ENCODE measurements around the gene MTMR11.
"Not testable (repeated sequence)": the region's sequence is repeated elsewhere in the genome, so short reads cannot be mapped to it uniquely, and the experiment has no call there.

Gene MTMR11, protein sequence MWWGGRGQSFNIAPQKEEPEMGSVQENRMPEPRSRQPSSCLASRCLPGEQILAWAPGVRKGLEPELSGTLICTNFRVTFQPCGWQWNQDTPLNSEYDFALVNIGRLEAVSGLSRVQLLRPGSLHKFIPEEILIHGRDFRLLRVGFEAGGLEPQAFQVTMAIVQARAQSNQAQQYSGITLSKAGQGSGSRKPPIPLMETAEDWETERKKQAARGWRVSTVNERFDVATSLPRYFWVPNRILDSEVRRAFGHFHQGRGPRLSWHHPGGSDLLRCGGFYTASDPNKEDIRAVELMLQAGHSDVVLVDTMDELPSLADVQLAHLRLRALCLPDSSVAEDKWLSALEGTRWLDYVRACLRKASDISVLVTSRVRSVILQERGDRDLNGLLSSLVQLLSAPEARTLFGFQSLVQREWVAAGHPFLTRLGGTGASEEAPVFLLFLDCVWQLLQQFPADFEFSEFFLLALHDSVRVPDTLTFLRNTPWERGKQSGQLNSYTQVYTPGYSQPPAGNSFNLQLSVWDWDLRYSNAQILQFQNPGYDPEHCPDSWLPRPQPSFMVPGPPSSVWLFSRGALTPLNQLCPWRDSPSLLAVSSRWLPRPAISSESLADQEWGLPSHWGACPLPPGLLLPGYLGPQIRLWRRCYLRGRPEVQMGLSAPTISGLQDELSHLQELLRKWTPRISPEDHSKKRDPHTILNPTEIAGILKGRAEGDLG

DNA sequence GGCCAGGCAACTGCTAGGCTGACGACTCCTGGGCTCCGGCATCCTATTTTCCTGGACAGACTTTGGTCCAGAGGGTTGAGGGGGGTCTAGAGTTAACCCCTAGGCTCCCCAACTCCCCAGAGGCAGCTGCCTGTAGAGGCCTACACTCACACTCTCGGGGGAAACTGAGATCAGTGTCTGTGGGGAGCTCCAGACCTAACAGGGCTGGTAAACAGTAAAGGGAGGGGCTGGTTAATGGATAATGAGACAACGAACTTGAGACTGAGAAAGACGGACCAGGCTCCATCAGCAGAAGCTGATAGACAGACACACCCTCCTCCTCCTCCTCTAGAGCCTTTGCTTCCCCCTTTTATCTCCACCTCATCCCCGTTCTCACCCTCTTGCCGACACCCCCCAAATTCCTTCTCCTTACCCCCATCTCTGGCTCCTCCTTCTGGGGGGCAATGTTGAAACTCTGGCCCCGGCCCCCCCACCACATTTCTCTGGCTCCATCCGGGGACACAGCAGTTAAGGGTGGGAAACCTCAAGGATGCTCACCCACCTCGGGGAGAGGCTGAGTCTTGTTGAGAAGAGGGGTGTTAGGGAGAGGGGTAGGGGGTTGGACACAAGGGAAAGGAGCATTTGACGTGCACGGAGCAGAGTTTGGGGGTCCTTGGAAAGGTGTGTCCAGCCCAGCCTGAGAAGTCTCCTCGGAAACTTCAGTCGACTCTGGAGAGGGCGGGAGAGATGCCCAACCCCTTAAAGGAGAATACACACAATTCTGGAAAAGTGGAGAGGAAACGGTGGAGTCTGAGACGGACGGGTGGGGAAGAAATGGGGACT is at the start of gene MTMR11:
Gene MTMR11 (minus strand): TSS at position 710 of the 822 bp plus-strand sequence. CDS start 232 bp downstream, at position 478.
- DNase-seq = peak; percentile 34

DNA sequence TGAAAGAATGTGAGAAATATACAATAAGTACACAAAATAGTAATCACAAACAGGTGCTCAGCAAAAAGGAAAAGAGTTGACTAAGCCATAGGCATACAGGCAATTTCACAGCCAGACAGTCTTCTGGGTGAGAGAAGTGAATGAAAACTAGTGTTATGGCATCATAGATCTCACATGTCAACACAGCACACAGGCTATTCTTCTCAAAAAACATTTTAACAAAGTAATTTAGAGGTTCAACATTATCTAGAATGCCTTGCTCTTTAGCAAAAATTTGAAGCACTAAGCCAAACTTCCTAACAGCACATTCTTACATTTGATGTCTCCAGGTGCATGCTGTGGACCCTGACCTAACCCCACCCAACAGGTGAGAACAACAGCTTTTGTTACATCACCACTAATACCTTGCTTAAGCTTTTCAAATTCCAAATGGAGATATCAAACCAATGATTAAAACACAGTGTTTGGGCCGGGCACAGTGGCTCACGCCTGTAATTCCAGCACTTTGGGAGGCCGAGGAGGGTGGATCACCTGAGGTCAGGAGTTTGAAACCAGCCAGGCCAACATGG is 43.4 kb upstream of the MTMR11 start:
- DNase-seq = no peak

DNA sequence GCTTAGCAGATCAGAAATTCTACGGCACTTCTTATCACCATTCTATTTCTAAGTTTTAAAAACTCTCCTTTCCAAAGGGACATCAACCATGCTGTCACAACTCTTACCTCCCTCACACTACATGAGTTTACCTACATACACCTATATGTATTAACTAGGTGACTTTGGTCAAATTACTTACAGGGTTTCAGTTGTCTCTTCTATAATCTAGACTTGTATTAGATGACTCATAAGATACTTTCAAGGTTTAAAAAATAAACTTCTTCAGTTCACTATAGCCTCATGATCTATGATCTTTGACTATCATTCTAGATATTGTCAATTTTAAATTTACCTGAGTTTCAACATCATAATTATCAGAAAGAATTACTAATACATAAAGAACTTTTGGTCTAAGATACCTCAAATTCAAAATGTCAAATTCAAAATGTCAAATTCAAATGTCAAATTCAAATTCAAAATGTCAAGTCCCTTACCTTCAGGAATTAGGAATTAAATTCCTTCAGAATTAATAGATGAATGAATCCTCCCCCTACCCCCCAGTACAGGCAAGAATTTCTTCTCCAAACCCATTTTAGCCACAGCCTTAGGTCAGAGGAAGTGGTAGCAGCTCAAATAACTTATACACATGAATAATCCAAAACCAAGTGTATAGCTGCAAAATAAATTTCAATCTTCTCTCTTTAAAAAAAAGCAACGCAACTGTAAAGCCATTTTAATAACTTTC is 42.7 kb upstream of the MTMR11 start:
- DNase-seq = no peak

DNA sequence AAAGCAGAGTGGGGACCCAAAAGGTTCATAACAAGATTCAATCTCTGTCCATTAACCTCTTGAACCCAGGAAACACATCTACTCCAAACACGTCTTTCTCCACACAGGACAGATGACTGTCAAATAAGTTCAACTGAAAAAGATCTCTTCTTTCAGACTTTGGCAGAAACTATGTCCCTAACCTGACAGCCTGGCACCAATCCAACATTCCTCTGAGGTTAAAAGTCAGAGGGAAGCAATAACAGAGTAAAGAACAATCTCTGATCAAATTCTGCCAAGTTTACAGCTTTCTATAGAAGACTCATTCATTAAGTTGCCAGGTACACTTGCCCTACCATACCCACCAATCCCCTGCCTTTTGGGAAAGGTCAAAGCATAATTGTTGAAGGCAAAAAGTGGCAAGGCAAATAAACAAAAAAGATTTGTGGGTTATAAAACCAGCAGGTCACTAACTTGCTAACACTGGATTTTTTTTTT is 41.9 kb upstream of the MTMR11 start:
- DNase-seq = no peak

DNA sequence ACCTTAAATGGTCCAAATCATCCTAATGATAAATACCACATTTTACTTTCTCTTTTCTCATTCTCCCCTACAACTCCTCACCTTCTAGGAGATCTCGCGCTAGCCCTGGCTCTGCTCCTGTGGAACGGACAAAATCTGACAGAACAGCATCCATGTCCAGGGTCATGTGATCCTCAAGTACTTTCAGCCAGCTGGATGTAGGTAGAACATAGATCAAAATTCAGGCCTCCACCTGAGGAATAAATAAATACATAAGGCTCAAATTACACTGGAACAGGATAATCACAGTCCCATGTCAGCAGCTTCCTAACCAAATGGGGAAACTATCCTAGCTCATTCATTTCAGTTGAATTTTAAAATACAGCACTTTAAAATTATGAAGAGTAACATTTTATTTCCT is 40.7 kb upstream of the MTMR11 start:
- no peak for DNase-seq

DNA sequence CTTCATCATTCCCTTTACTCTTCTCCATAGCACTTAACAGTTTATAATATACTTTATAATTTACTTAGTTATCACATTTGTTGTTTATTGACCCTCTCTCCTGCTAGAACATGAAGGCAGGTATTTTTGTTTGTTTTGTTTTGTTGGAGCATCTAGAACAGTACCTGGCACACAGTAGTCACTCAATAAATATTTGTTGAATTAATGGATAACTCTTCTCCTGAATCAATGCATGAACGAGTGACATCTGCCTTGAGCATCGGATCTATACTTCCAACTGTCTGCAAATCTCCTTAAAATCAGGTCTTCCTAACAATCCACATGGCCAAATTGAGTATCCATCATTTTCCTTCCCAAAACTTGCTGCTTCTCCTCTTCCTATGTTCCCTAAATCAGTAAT is 35.9 kb upstream of the MTMR11 start:
- no peak for DNase-seq

DNA sequence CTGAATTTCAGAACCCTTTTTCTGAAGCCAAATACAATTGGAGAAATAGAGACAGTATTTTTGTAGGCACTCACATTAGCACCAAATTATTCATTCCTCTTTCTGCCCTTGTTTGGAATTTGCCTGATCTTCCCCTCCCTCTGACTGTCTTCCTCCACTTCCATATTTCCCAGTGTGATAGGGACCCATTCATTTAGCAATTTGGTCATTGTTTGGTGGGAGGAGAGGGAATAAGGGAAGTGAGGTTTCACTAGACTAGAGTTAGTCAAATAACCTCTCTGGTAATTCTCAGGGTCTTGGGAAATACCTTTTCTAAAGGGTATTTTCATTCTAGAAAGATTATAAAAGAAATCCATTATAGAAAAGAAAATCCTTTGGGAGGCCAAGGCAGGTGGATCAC is 31.0 kb upstream of the MTMR11 start:
- no peak for DNase-seq

DNA sequence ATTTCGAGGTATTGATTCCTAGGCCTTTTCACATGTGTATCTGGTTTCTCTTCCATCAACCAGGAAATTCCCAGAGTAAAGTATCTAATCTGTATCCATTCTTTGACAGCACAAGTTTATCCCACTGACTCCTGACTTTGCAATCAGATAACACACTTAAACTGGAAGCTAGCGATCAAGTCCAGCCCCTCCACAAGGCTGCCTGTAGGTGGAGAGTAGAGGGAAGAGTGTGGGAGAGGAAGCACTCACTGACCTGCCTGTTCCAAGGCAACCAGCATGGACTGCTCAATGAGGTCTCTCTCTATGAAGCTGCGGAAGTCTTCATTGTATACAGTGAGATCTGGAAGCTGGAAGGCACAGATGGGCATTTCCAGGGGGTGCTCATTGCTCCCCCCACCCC is 30.4 kb upstream of the MTMR11 start:
- no peak for DNase-seq

DNA sequence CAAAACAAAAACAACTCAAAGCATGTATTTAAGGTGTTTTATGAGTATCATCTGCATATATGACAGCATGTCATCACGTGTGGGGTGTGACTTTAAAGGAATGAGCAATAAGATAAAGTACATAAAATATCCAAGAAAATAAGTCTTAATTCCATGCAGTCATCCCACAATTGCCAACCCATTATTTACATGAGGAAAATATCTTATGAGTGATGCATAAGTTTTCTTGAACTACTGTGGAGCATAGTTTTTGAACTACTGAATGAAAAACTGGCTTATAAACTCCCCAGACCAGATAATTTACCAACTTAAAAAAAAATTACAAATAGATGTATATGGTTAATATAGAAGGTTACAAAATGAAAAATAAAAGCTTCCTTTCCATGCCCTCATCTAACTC is 29.7 kb upstream of the MTMR11 start:
- DNase-seq = peak; percentile 10

DNA sequence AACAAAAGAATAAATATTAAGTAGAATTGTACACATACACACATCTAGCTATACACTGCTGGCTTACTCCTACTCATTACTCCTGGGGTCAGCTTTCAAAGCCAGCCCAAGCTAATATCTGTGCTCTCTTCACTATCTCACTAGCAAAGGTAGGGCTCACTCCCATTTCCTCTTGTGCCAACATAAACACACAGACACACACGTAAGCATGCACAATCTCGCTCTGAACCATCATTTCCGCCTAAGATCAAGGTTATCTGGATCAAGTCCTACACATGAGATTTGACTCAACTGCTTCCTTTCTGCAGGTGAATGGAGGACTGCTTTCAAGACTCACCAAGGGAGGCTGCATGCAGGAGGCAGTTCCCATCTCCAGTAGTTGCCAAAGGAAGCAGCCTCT is 28.8 kb upstream of the MTMR11 start:
- no peak for DNase-seq

DNA sequence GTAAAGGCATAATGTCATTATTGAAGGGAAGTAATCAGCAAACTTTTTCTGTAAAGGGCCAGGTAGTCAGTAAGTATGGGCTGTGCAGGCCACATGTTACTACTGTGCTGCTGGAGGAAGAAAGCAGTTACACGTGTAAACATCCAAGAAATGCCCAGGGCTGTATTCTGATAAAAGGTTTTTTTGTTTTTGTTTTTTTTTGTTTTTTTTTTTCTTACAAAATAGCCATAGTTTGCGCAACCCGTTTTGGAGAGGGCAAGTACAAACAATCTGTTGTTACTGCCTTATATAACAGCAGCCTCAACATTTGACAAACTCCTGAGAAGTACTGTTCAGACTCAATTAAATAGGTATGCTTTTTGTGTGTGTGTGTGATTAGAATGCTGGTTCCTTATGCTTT is 26.7 kb upstream of the MTMR11 start:
- DNase-seq = no peak

DNA sequence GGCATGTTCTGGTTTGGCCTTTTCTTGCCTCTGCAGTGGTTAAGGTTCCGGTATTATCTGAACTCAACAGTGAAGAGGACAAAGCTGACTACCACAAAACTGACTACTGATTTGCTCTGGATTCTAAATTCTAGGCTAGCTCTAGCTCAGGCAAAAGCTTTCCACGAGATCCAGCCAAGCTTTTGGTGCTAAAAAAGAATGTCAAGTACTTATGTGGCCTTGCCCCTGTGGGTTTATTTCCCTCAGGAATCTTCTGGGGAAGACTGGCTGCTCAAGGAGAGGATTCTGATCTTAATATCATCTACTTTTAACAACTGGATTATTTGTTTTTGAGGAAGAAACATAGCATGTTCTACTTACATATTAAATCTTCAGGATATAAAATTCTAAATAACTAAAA is 26.1 kb upstream of the MTMR11 start:
- no peak for DNase-seq

DNA sequence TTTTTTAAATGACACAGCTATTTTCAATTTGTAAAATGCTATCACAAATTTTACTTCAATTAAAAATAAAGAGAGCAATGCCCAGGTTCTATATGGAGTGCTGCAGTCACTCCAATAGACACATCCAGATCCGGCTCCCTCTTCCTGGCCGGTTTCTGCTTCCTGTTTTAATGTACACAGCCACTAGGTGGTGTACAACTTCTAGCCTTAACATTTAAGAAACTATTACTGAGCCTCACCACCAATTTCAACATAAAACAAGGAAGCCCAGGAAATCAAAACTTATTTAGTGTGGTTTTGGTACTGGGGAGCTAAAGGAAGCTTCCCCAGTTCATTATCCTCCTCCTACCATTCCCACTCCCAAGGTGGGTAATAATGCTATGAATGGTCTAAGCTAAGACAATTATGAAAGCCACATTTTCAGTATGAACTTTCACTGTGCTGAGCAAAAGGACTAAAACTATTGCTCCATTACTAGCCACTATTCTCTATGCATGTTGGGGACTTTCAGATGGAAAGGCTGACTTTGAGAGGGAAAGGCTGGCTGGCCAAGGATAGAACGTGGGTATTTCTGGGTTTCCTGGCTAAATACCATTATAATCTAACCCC is 25.5 kb upstream of the MTMR11 start:
- peak; percentile 77 for DNase-seq

DNA sequence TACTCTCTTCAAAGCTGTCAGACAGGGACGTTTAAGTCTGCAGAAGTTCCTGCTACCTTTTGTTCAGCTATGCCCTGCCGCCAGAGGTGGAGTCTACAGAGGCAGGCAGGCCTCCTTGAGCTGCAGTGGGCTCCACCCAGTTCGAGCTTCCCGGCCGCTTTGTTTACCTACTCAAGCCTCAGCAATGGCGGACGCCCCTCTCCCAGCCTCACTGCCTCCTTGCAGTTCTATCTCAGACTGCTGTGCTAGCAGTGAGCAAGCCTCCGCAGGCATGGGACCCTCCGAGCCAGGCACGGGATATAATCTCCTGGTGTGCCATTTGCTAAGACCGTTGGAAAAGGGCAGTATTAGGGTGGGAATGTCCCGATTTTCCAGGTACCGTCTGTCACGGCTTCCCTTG is 20.9 kb upstream of the MTMR11 start:
- not testable (repeated sequence) for DNase-seq

DNA sequence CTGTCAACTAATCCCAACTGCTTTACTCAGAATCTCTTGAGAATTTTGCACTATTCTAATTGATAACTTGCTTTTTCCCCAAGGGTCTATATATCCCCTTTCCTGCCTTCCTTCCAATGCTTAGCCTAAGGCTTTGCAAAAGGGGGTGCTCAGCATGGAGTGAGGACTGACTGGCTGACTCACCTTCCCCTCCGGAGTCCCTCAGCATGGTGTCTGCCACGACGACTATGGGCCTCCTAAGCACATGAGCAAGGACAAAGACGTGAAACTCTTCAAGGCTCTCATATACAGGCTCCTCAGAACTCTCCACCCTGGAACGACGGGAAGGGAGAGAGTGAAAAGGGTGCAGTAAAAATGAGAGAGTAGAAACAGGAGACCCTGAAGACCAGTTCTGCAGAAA is 13.2 kb upstream of the MTMR11 start:
- DNase-seq = no peak

DNA sequence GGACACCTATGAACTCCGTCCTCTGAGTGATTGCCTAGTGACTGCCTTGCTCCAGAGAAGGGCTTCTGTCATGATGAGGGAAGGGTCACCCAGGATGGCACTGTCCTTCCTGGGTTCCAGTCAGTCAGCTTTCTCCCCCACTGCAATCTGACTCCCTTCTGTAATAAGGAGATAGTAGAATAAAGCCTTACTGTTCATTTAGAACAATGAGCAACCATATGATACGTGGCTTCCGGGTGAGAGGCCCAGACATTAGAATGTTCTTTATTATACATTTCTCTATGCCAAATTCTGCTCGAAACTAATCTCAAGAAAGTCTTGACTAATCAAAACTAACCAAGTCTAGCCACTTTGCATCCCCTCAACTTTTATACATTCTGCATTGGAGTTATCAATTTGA is 8.5 kb upstream of the MTMR11 start:
- no peak for DNase-seq

DNA sequence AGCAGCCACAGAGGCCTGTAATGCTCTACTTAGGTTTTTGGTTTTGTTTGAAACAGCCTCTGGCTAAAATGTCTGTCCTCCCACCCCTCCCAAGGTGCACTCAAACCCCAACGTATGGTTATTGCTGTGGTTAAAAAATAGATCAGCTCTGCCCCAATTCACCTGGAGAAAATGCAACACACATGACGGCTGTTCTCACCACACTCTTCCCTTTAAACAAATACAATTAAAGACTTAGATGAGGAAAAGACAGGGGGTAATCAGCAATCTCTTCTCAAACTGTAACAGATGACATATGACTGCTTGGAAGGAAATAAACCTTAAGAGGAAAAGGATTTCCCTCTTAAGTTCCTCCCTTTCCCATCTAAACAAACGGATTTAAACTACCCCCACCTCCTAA is 6.2 kb upstream of the MTMR11 start:
- no peak for DNase-seq

DNA sequence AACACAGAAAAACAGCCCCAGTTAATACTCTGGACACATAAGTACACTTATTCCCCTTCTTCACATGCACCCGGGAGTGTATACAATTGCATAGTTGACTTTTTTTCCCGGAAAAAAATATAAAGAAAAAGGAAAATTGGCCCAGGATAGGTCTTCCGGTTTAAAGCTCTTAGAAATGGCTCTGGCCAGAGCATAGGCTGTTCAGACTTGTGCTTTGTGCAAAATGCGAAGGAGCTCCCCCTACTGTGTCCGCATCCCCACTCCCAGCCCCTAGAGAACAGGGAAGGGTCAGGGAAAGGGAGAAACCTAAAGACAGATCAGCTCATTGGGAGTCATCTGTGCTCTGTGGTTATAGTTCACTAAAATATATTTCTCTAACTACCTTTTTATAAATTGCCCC is 5.5 kb upstream of the MTMR11 start:
- peak; percentile 35 for DNase-seq

DNA sequence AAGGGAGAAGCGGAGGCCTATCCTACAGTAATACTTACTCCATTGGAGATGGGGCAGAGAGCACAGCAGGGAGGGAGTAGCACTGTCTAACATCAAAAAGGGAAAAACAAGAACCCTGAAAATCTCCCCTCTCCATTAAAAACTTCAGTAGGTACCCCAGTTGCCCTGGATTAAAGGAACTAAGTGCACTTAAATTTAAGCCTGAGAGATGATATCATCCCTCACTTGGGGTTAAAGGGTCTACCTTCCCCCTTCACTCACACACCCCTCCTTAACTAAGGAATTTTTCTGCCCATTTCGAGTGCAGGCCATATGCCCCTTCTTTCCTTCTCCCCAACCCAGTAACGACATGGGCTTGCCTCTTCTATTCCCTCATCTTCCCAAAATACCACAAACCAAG is 3.7 kb upstream of the MTMR11 start:
- DNase-seq = no peak

DNA sequence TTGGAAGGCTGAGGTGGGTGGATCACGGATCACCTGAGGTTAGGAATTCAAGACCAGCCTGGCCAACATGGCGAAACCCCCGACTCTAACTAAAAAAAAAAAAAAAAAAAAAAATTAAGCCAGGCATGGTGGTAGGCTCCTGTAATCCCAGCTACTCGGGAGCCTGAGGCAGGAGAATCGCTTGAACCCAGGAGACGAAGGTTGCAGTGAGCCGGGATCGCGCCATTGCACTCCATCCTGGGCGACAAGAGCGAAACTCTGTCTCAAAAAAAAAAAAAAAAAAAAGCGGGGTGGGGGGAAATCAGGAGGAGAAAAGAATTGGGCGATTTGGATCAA is 2.0 kb upstream of the MTMR11 start:
- not testable (repeated sequence) for DNase-seq

DNA sequence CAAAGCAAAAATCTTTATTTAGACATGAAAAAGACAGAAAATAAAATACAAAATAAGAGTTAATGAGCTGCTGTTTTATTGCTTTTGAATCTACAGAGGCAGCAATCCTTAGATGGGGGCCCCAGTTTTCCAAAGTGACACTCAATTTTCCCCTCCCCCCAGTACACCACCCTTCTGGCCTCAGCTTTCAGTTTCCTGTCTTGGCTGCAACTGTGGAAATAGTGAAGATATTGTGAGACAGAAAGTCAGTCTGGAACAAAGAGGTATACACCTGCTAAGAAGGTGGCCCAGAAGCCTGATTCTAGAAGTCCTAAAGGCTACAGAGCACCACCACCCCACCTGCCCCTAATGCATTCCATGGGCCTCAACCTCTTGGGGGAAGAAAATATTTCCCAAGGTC is 1.1 kb upstream of the MTMR11 start:
- no peak for DNase-seq
